Endothelial cell of hepatic sinusoid (primary cell): ENCODE measurements around the gene NPS.

Source experiments
- in situ Hi-C: cut with HindIII; loops from 2 replicates; pipeline ENCODE4 v1.10.0; 2017; ENCODE audit warnings: low sequenced_read_pairs

NPS gene

GRCh38 chr10:127549009-127549408, at the start of gene NPS:
NPS (plus strand) TSS chr10:127549309; CDS start chr10:127549369, 60 bp downstream.
- in situ Hi-C loops: no loop called here

GRCh38 chr10:127500127-127500526, 49.0 kb upstream of the NPS start:
- in situ Hi-C loops: no loop called here

GRCh38 chr10:127506094-127506493, 43.0 kb upstream of the NPS start:
- in situ Hi-C loops: no loop called here

- in situ Hi-C loops: no loop called here
Observed at GRCh38 chr10:127522298-127522697, 26.8 kb upstream of the NPS start.

- in situ Hi-C loops: no loop called here
Observed at GRCh38 chr10:127523476-127523875, 25.6 kb upstream of the NPS start.

- in situ Hi-C loops: no loop called here
Observed at GRCh38 chr10:127524229-127524628, 24.9 kb upstream of the NPS start.

GRCh38 chr10:127524908-127525665, 24.0 kb upstream of the NPS start:
- in situ Hi-C loops: no loop called here

- in situ Hi-C loops: no loop called here
Observed at GRCh38 chr10:127525686-127526085, 23.4 kb upstream of the NPS start.

GRCh38 chr10:127526161-127526560, 22.9 kb upstream of the NPS start:
- in situ Hi-C loops: no loop called here

GRCh38 chr10:127527320-127527719, 21.8 kb upstream of the NPS start:
- in situ Hi-C loops: no loop called here

GRCh38 chr10:127527891-127528290, 21.2 kb upstream of the NPS start:
- in situ Hi-C loops: no loop called here

GRCh38 chr10:127532193-127532592, 16.9 kb upstream of the NPS start:
- in situ Hi-C loops: no loop called here

GRCh38 chr10:127532659-127533058, 16.4 kb upstream of the NPS start:
- in situ Hi-C loops: no loop called here

- in situ Hi-C loops: no loop called here
Observed at GRCh38 chr10:127534074-127534473, 15.0 kb upstream of the NPS start.

- in situ Hi-C loops: no loop called here
Observed at GRCh38 chr10:127534496-127534895, 14.6 kb upstream of the NPS start.

- in situ Hi-C loops: no loop called here
Observed at GRCh38 chr10:127535802-127536515, 13.2 kb upstream of the NPS start.

- in situ Hi-C loops: no loop called here
Observed at GRCh38 chr10:127536972-127537760, 11.9 kb upstream of the NPS start.

- in situ Hi-C loops: no loop called here
Observed at GRCh38 chr10:127537924-127538323, 11.2 kb upstream of the NPS start.

- in situ Hi-C loops: no loop called here
Observed at GRCh38 chr10:127548022-127548421, 1.1 kb upstream of the NPS start.

- in situ Hi-C loops: no loop called here
Observed at GRCh38 chr10:127550861-127551260, 1.8 kb downstream of the NPS start.

- in situ Hi-C loops: no loop called here
Observed at GRCh38 chr10:127552446-127552845, 3.3 kb downstream of the NPS start.

GRCh38 chr10:127553417-127553816, 4.3 kb downstream of the NPS start:
- in situ Hi-C loops: no loop called here
